ENCODE data around the gene WWOX.

Gene WWOX

GRCh38 chr16:79186196-79186595 lies 1086.7 kb downstream of the WWOX start:
- Histone ChIP-seq H3K4me1 (ENCODE audit: control insufficient read depth, insufficient read depth, low read length) (peaks cover 10% of the 10 kb centered on the region), H3K4me3 (ENCODE audit: low read depth, low read length) (no peak overlapping the region), H3K27me3 (ENCODE audit: control insufficient read depth, insufficient read depth, low read length) (no peaks in the 10 kb centered on the region), H3K36me3 (ENCODE audit: control insufficient read depth, insufficient read depth, low read length) (no peaks in the 10 kb centered on the region), H3K9ac (ENCODE audit: low read depth, low read length) (no peak overlapping the region), H3K9me3 (ENCODE audit: control insufficient read depth, insufficient read depth, low read length) (no peaks in the 10 kb centered on the region)

- Histone ChIP-seq H3K4me3 (ENCODE audit: low read depth, low read length) (peak overlapping the region; percentile 8), H3K9me3 (ENCODE audit: control insufficient read depth, insufficient read depth, low read length) (no peaks in the 10 kb centered on the region), H3K27me3 (ENCODE audit: control insufficient read depth, insufficient read depth, low read length) (no peaks in the 10 kb centered on the region), H3K4me1 (ENCODE audit: control insufficient read depth, insufficient read depth, low read length) (peaks cover 10% of the 10 kb centered on the region), H3K36me3 (ENCODE audit: control insufficient read depth, insufficient read depth, low read length) (no peaks in the 10 kb centered on the region), H3K9ac (ENCODE audit: low read depth, low read length) (no peak overlapping the region)
Measured at GRCh38 chr16:79188115-79188738, 1088.8 kb downstream of the WWOX start.

DNA sequence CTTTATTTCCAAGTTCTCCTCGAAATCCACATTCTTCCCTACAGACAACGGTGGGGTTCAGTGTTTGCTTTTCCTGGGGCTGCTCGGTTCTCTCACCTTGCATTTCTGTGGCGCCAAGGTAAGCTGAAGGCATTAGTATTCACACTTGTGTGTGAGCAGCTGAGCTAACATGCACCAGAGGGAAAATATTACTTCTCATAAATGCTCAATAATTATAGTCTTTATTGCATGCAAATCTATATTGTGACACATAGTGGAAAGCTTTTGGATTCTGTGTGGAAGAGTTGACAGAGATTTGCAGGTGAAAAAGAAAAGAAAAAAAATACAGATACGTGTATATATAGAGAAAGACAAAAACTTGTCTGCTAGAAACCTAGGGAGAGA lies 1089.3 kb downstream of the WWOX start:
- peaks cover 10% of the 10 kb centered on the region for H3K4me1 ChIP-seq (ENCODE audit: control insufficient read depth, insufficient read depth, low read length)
- H3K9me3 ChIP-seq (ENCODE audit: control insufficient read depth, insufficient read depth, low read length), result no peaks in the 10 kb centered on the region
- H3K36me3 ChIP-seq (ENCODE audit: control insufficient read depth, insufficient read depth, low read length), result no peaks in the 10 kb centered on the region
- no peak overlapping the region for H3K4me3 ChIP-seq (ENCODE audit: low read depth, low read length)
- H3K27me3 ChIP-seq (ENCODE audit: control insufficient read depth, insufficient read depth, low read length), result no peaks in the 10 kb centered on the region
- H3K9ac ChIP-seq (ENCODE audit: low read depth, low read length), result no peak overlapping the region

- no peaks in the 10 kb centered on the region for H3K9me3 ChIP-seq (ENCODE audit: control insufficient read depth, insufficient read depth, low read length)
Measured at GRCh38 chr16:79190542-79190941, 1091.1 kb downstream of the WWOX start.

GRCh38 chr16:79191933-79192332 lies 1092.5 kb downstream of the WWOX start:
- no peaks in the 10 kb centered on the region for H3K27me3 ChIP-seq (ENCODE audit: control insufficient read depth, insufficient read depth, low read length)
- H3K9me3 ChIP-seq (ENCODE audit: control insufficient read depth, insufficient read depth, low read length), result no peaks in the 10 kb centered on the region
- no peak overlapping the region for H3K9ac ChIP-seq (ENCODE audit: low read depth, low read length)
- H3K4me3 ChIP-seq (ENCODE audit: low read depth, low read length), result no peak overlapping the region
- no peaks in the 10 kb centered on the region for H3K36me3 ChIP-seq (ENCODE audit: control insufficient read depth, insufficient read depth, low read length)
- peaks cover 10% of the 10 kb centered on the region for H3K4me1 ChIP-seq (ENCODE audit: control insufficient read depth, insufficient read depth, low read length)

More at GRCh38 chr16:79190542-79190941, 1091.1 kb downstream of the WWOX start:
- Histone ChIP-seq H3K4me1 (ENCODE audit: control insufficient read depth, insufficient read depth, low read length) (peaks cover 10% of the 10 kb centered on the region), H3K9ac (ENCODE audit: low read depth, low read length) (no peak overlapping the region), H3K27me3 (ENCODE audit: control insufficient read depth, insufficient read depth, low read length) (no peaks in the 10 kb centered on the region), H3K36me3 (ENCODE audit: control insufficient read depth, insufficient read depth, low read length) (no peaks in the 10 kb centered on the region), H3K4me3 (ENCODE audit: low read depth, low read length) (no peak overlapping the region)

- Histone ChIP-seq H3K27me3 (ENCODE audit: control insufficient read depth, insufficient read depth, low read length) (no peaks in the 10 kb centered on the region), H3K9ac (ENCODE audit: low read depth, low read length) (no peak overlapping the region), H3K36me3 (ENCODE audit: control insufficient read depth, insufficient read depth, low read length) (no peaks in the 10 kb centered on the region), H3K9me3 (ENCODE audit: control insufficient read depth, insufficient read depth, low read length) (no peaks in the 10 kb centered on the region), H3K4me3 (ENCODE audit: low read depth, low read length) (no peak overlapping the region), H3K4me1 (ENCODE audit: control insufficient read depth, insufficient read depth, low read length) (peaks cover 9% of the 10 kb centered on the region)
Measured at GRCh38 chr16:79192904-79193303, 1093.5 kb downstream of the WWOX start.

GRCh38 chr16:79194291-79194690 lies 1094.8 kb downstream of the WWOX start:
- Histone ChIP-seq H3K4me3 (ENCODE audit: low read depth, low read length) (no peak overlapping the region), H3K27me3 (ENCODE audit: control insufficient read depth, insufficient read depth, low read length) (no peaks in the 10 kb centered on the region), H3K36me3 (ENCODE audit: control insufficient read depth, insufficient read depth, low read length) (no peaks in the 10 kb centered on the region), H3K9me3 (ENCODE audit: control insufficient read depth, insufficient read depth, low read length) (no peaks in the 10 kb centered on the region), H3K9ac (ENCODE audit: low read depth, low read length) (no peak overlapping the region), H3K4me1 (ENCODE audit: control insufficient read depth, insufficient read depth, low read length) (no peaks in the 10 kb centered on the region)

DNA sequence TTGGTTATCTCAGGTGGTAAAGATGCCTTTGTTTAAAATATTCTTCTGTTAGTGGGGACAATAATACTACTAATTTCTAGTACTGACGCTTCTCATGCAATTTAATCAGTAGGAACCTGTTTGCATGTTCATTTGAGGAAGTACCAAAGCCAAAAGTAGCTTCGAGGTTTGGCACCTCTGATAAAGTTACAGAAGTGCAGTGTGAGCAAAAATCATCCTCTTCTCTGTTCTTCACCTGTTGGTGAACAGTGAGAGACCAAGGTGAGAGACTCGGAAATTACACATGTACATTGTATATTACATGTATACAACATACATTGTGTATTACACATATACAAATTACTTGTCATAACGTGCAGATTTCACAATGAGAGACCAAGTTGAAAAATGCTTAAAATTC lies 1096.5 kb downstream of the WWOX start:
- Histone ChIP-seq H3K9me3 (ENCODE audit: control insufficient read depth, insufficient read depth, low read length) (no peaks in the 10 kb centered on the region), H3K9ac (ENCODE audit: low read depth, low read length) (no peak overlapping the region), H3K4me3 (ENCODE audit: low read depth, low read length) (no peak overlapping the region), H3K4me1 (ENCODE audit: control insufficient read depth, insufficient read depth, low read length) (no peaks in the 10 kb centered on the region), H3K27me3 (ENCODE audit: control insufficient read depth, insufficient read depth, low read length) (no peaks in the 10 kb centered on the region), H3K36me3 (ENCODE audit: control insufficient read depth, insufficient read depth, low read length) (no peaks in the 10 kb centered on the region)

DNA sequence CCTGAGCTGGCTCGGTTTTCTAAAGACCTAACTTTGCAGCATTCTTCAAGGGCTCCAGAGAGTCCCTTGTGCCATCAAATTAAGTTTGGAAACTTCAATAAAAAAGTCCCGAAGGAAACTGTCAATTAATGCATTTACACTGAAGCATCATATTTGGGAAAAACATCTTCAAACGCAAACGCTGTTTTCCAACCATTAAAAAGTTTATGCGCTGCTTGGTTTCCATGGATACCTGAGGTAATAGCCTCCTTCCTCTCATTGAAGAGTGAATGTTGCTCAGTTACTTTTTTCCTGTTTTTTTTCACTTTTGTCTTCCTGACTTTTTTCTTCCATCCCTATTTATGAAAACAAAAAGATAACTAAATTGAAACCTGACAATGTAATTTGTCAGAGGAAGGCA lies 1102.0 kb downstream of the WWOX start:
- Histone ChIP-seq H3K4me3 (ENCODE audit: low read depth, low read length) (no peak overlapping the region), H3K4me1 (ENCODE audit: control insufficient read depth, insufficient read depth, low read length) (peaks cover 3% of the 10 kb centered on the region), H3K9ac (ENCODE audit: low read depth, low read length) (no peak overlapping the region), H3K27me3 (ENCODE audit: control insufficient read depth, insufficient read depth, low read length) (no peaks in the 10 kb centered on the region), H3K36me3 (ENCODE audit: control insufficient read depth, insufficient read depth, low read length) (no peaks in the 10 kb centered on the region), H3K9me3 (ENCODE audit: control insufficient read depth, insufficient read depth, low read length) (no peaks in the 10 kb centered on the region)

DNA sequence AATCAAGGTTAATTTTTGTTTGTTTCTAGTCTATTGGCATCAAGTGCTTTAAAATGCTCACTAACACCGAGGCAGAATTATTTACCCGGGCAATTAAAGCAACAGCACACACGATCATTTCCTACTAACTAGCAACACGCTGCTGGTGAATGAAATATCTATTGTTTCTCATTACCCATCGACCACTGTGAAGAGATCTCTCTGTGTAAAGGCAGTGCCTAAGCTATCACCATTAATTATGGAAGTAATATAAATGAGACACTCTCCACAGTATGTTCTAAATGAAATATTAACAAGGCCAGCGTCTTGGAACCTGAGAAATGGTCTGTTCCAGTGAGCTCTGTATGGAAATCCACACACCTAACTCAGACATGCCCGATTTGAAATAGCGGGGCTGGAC lies 1103.5 kb downstream of the WWOX start:
- H3K4me1 ChIP-seq (ENCODE audit: control insufficient read depth, insufficient read depth, low read length), result peaks cover 3% of the 10 kb centered on the region
- no peaks in the 10 kb centered on the region for H3K36me3 ChIP-seq (ENCODE audit: control insufficient read depth, insufficient read depth, low read length)
- H3K9me3 ChIP-seq (ENCODE audit: control insufficient read depth, insufficient read depth, low read length), result no peaks in the 10 kb centered on the region
- H3K9ac ChIP-seq (ENCODE audit: low read depth, low read length), result no peak overlapping the region
- H3K4me3 ChIP-seq (ENCODE audit: low read depth, low read length), result no peak overlapping the region
- H3K27me3 ChIP-seq (ENCODE audit: control insufficient read depth, insufficient read depth, low read length), result no peaks in the 10 kb centered on the region

GRCh38 chr16:79204486-79204885 lies 1105.0 kb downstream of the WWOX start:
- H3K9ac ChIP-seq (ENCODE audit: low read depth, low read length), result no peak overlapping the region
- no peak overlapping the region for H3K4me3 ChIP-seq (ENCODE audit: low read depth, low read length)
- no peaks in the 10 kb centered on the region for H3K36me3 ChIP-seq (ENCODE audit: control insufficient read depth, insufficient read depth, low read length)
- H3K4me1 ChIP-seq (ENCODE audit: control insufficient read depth, insufficient read depth, low read length), result peaks cover 3% of the 10 kb centered on the region
- no peaks in the 10 kb centered on the region for H3K9me3 ChIP-seq (ENCODE audit: control insufficient read depth, insufficient read depth, low read length)
- no peaks in the 10 kb centered on the region for H3K27me3 ChIP-seq (ENCODE audit: control insufficient read depth, insufficient read depth, low read length)

GRCh38 chr16:79206889-79207288 lies 1107.4 kb downstream of the WWOX start:
- no peak overlapping the region for H3K4me3 ChIP-seq (ENCODE audit: low read depth, low read length)
- no peaks in the 10 kb centered on the region for H3K36me3 ChIP-seq (ENCODE audit: control insufficient read depth, insufficient read depth, low read length)
- peaks cover 5% of the 10 kb centered on the region for H3K4me1 ChIP-seq (ENCODE audit: control insufficient read depth, insufficient read depth, low read length)
- no peak overlapping the region for H3K9ac ChIP-seq (ENCODE audit: low read depth, low read length)
- no peaks in the 10 kb centered on the region for H3K9me3 ChIP-seq (ENCODE audit: control insufficient read depth, insufficient read depth, low read length)
- H3K27me3 ChIP-seq (ENCODE audit: control insufficient read depth, insufficient read depth, low read length), result no peaks in the 10 kb centered on the region
